Epithelial cell of esophagus (primary cell): ENCODE data around the gene ANXA6.

Source experiments
- DNase-seq: peaks from one replicate; pipeline ENCODE4 v3.0.0; 2010; ENCODE audit warnings: low read depth
- H3K4me3 ChIP-seq: 2 replicates; pipeline ENCODE4 v1.5.1; 2011; ENCODE audit warnings: mild to moderate bottlenecking, low read length, control low read depth
- CTCF ChIP-seq: IDR thresholded peaks from 2 replicates; pipeline ENCODE4 v1.5.1; 2011; ENCODE audit warnings: low read depth, mild to moderate bottlenecking, low read length, control low read depth, inconsistent platforms; ENCODE audit not compliant: insufficient read depth; ENCODE audit errors: missing control alignments

ANXA6 gene

GRCh38 chr5:151121095-151121494, 36.5 kb downstream of the ANXA6 start:
- TF ChIP-seq CTCF, result no peak
- no peak overlapping the region for H3K4me3 ChIP-seq
- DNase-seq, result no peak

GRCh38 chr5:151118913-151119575, 38.5 kb downstream of the ANXA6 start:
- no peak overlapping the region for H3K4me3 ChIP-seq
- TF ChIP-seq CTCF, result no peak
- DNase-seq, result no peak

GRCh38 chr5:151115272-151115905, 42.2 kb downstream of the ANXA6 start:
- peak; percentile 99 for TF ChIP-seq CTCF
- peak; percentile 63 for DNase-seq
- H3K4me3 ChIP-seq, result no peak overlapping the region

- H3K4me3 ChIP-seq, result no peak overlapping the region
- no peak for DNase-seq
- no peak for TF ChIP-seq CTCF
Observed at GRCh38 chr5:151113651-151114050, 43.9 kb downstream of the ANXA6 start.

- H3K4me3 ChIP-seq, result no peak overlapping the region
- DNase-seq, result no peak
- no peak for TF ChIP-seq CTCF
Observed at GRCh38 chr5:151110992-151111391, 46.6 kb downstream of the ANXA6 start.

GRCh38 chr5:151110122-151110681, 47.4 kb downstream of the ANXA6 start:
- DNase-seq, result no peak
- no peak overlapping the region for H3K4me3 ChIP-seq
- no peak for TF ChIP-seq CTCF
